Mesenchymal stem cell (in vitro differentiated cells and primary cell): Measurements from ENCODE around the gene RUNX3. TPM values are rescaled to one million over a fixed set of nuclear protein-coding genes. Genes with fewer than 3 reads are reported as not detected.
"Not testable (repeated sequence)": the region's sequence is repeated elsewhere in the genome, so short reads cannot be mapped to it uniquely, and the experiment has no call there.

Experiments used
- DNase-seq: peaks from one replicate; pipeline ENCODE4 v3.0.0-alpha.2; 2013
- H2AFZ ChIP-seq: one replicate; pipeline ENCODE4 v1.6.1; 2013; ENCODE audit warnings: low read depth, mild to moderate bottlenecking, control low read depth, inconsistent platforms, low read length, moderate library complexity
- H2AK5ac ChIP-seq: 2 replicates; pipeline ENCODE4 v1.6.1; 2013; ENCODE audit warnings: low read length, moderate library complexity, mild to moderate bottlenecking, inconsistent platforms; ENCODE audit not compliant: severe bottlenecking
- H2BK120ac ChIP-seq: one replicate; pipeline ENCODE4 v1.6.1; 2013; ENCODE audit warnings: low read depth, mild to moderate bottlenecking, inconsistent platforms, low read length, moderate library complexity
- H2BK12ac ChIP-seq, 2 experiments: one replicate each; pipeline ENCODE4 v1.6.1; 2013; ENCODE audit warnings: inconsistent platforms in 2 of 2, low read length in 2 of 2, mild to moderate bottlenecking in 2 of 2, moderate library complexity in 2 of 2, control low read depth in 1 of 2
- H2BK15ac ChIP-seq: one replicate; pipeline ENCODE4 v1.6.1; 2013; ENCODE audit warnings: mild to moderate bottlenecking, low read depth, inconsistent platforms; ENCODE audit not compliant: poor library complexity, severe bottlenecking
- H2BK5ac ChIP-seq: 2 replicates; pipeline ENCODE4 v1.6.1; 2013; ENCODE audit warnings: low read depth, mild to moderate bottlenecking, low read length, control low read depth, inconsistent platforms; ENCODE audit not compliant: poor library complexity, severe bottlenecking
- H3K14ac ChIP-seq, 2 experiments: one replicate each; pipeline ENCODE4 v1.6.1; 2013; ENCODE audit warnings: inconsistent platforms in 2 of 2, low read length in 2 of 2, control low read depth in 1 of 2, mild to moderate bottlenecking in 1 of 2, moderate library complexity in 1 of 2
- H3K18ac ChIP-seq, 2 experiments: one replicate each; pipeline ENCODE4 v1.6.1; 2013; ENCODE audit warnings: inconsistent platforms in 2 of 2, low read length in 2 of 2, control low read depth in 1 of 2, low read depth in 1 of 2, mild to moderate bottlenecking in 1 of 2
- H3K23ac ChIP-seq, 2 experiments: one replicate each; pipeline ENCODE4 v1.6.1; 2013; ENCODE audit warnings: inconsistent platforms in 2 of 2, low read length in 2 of 2, mild to moderate bottlenecking in 2 of 2, moderate library complexity in 2 of 2, control low read depth in 1 of 2
- H3K27ac ChIP-seq: 2 replicates; pipeline ENCODE4 v1.5.1; 2013; ENCODE audit warnings: mild to moderate bottlenecking, moderate library complexity, low read length, control low read depth, inconsistent platforms; ENCODE audit not compliant: poor library complexity, severe bottlenecking
- H3K27me3 ChIP-seq, 2 experiments: 2 replicates each; pipeline versions ENCODE4 v1.6.1 to v1.7.0; 2013; ENCODE audit warnings: low read length in 2 of 2, mild to moderate bottlenecking in 2 of 2, moderate library complexity in 2 of 2, control low read depth in 1 of 2, inconsistent platforms in 1 of 2; ENCODE audit not compliant: control insufficient read depth in 1 of 2, insufficient read depth in 1 of 2
- H3K36me3 ChIP-seq, 2 experiments: 2 replicates each; pipeline versions ENCODE4 v1.6.1 to v1.7.0; 2013; ENCODE audit warnings: low read length in 2 of 2, control low read depth in 1 of 2, inconsistent platforms in 1 of 2, low read depth in 1 of 2, mild to moderate bottlenecking in 1 of 2; ENCODE audit not compliant: insufficient read depth in 2 of 2, control insufficient read depth in 1 of 2
- H3K4ac ChIP-seq, 2 experiments: one replicate each; pipeline ENCODE4 v1.6.1; 2013; ENCODE audit warnings: inconsistent platforms in 2 of 2, low read length in 2 of 2, mild to moderate bottlenecking in 2 of 2, moderate library complexity in 2 of 2, control low read depth in 1 of 2, low read depth in 1 of 2
- H3K4me1 ChIP-seq: 2 replicates; pipeline ENCODE4 v1.6.1; 2013; ENCODE audit warnings: low read depth, low read length, control low read depth; ENCODE audit not compliant: control insufficient read depth, insufficient read depth
- H3K4me2 ChIP-seq: 2 replicates; pipeline ENCODE4 v1.6.1; 2013; ENCODE audit warnings: low read length, mild to moderate bottlenecking, inconsistent platforms; ENCODE audit not compliant: poor library complexity, severe bottlenecking
- H3K4me3 ChIP-seq, 2 experiments: 2 replicates each; pipeline versions ENCODE4 v1.5.1 to v1.7.0; 2013; ENCODE audit warnings: low read length in 2 of 2, mild to moderate bottlenecking in 2 of 2, control low read depth in 1 of 2, low read depth in 1 of 2; ENCODE audit not compliant: insufficient read depth in 1 of 2
- H3K79me1 ChIP-seq: replicated peaks from 2 replicates; pipeline ENCODE4 v1.6.1; 2013; ENCODE audit warnings: mild to moderate bottlenecking, control low read depth, low read length, inconsistent platforms; ENCODE audit not compliant: poor library complexity, severe bottlenecking
- H3K9ac ChIP-seq: 2 replicates; pipeline ENCODE4 v1.7.0; 2013; ENCODE audit warnings: mild to moderate bottlenecking, low read length, moderate library complexity
- H3K9me3 ChIP-seq: 2 replicates; pipeline ENCODE4 v1.7.0; 2013; ENCODE audit warnings: mild to moderate bottlenecking, low read length; ENCODE audit not compliant: control insufficient read depth
- H4K8ac ChIP-seq: one replicate; pipeline ENCODE4 v1.6.1; 2013; ENCODE audit warnings: inconsistent platforms, mild to moderate bottlenecking, low read length, moderate library complexity
- H4K91ac ChIP-seq: one replicate; pipeline ENCODE4 v1.6.1; 2013; ENCODE audit warnings: mild to moderate bottlenecking, low read length, inconsistent platforms
- WGBS: methylation state at CpG from one replicate; pipeline ENCODE4 v1.1.7; 2013; ENCODE audit warnings: mixed read lengths; 5-methylcytosine and 5-hydroxymethylcytosine counted together
- polyA plus RNA-seq, 2 experiments: library from polyadenylated mRNA; stranded (reverse); fragments of 200-250 nt; gene quantifications; one replicate each; pipeline ENCODE4 v1.2.3, GENCODE V29; 2013

RUNX3 gene
- 0.25 TPM for polyA plus RNA-seq (2013, experiment 1 of 2)
- 0.33 TPM for polyA plus RNA-seq (2013, experiment 2 of 2)

GRCh38 chr1:24930260-24931145 lies at the start of gene RUNX3:
TSS of gene RUNX3 (minus strand) at chr1:24930276. CDS start at chr1:24929868, 408 bp downstream.
- H3K18ac ChIP-seq, result no peak within 1 kb of the TSS
- WGBS, result 5% methylated on average over 87 of the region's 88 CpGs

GRCh38 chr1:24979232-24979631 lies 49.2 kb upstream of the RUNX3 start:
- not testable (repeated sequence) for H3K4me1 ChIP-seq, H4K8ac ChIP-seq, H3K79me1 ChIP-seq, H3K27ac ChIP-seq, H4K91ac ChIP-seq, H2BK5ac ChIP-seq, H2AK5ac ChIP-seq, H2BK15ac ChIP-seq, H3K4ac ChIP-seq, H3K18ac ChIP-seq, H3K23ac ChIP-seq, H3K4me3 ChIP-seq, H2BK120ac ChIP-seq, DNase-seq, H3K9ac ChIP-seq, H2BK12ac ChIP-seq, H2AFZ ChIP-seq, H3K4me2 ChIP-seq, H3K36me3 ChIP-seq, H3K14ac ChIP-seq
- Histone ChIP-seq H3K27me3 (peaks cover 33 to 56% of the 10 kb centered on the region in 2 experiments), H3K9me3 (peaks cover 38% of the 10 kb centered on the region)
- 67% methylated on average over 3 of the region's 4 CpGs for WGBS

More at GRCh38 chr1:24930260-24931145, at the start of gene RUNX3:
- no peak within 1 kb of the TSS for H3K4me2 ChIP-seq
- peaks cover 89 to 94% of the 10 kb centered on the region in 2 experiments for H3K27me3 ChIP-seq
- H2BK120ac ChIP-seq, result no peak within 1 kb of the TSS
- peak within 1 kb of the TSS in 1 of 2 experiments; percentile 71 for H3K23ac ChIP-seq
- H3K79me1 ChIP-seq, result no peaks in the 10 kb centered on the region
- no peak for DNase-seq
- H4K91ac ChIP-seq, result peak within 1 kb of the TSS; percentile 34
- no peak within 1 kb of the TSS for H2BK5ac ChIP-seq
- no peak within 1 kb of the TSS for H2AK5ac ChIP-seq
- no peak within 1 kb of the TSS for H3K27ac ChIP-seq
- H4K8ac ChIP-seq, result no peak within 1 kb of the TSS
- no peak within 1 kb of the TSS for H3K4ac ChIP-seq
- no peaks in the 10 kb centered on the region for H3K9me3 ChIP-seq
- no peak within 1 kb of the TSS for H3K14ac ChIP-seq
- H3K4me3 ChIP-seq, result peak within 1 kb of the TSS in 1 of 2 experiments; percentile 24
- peaks cover 18% of the 10 kb centered on the region for H3K4me1 ChIP-seq
- no peak within 1 kb of the TSS for H3K9ac ChIP-seq
- H2AFZ ChIP-seq, result no peak within 1 kb of the TSS
- peak within 1 kb of the TSS; percentile 61 for H2BK15ac ChIP-seq
- no peak within 1 kb of the TSS for H2BK12ac ChIP-seq
- H3K36me3 ChIP-seq, result no peaks in the 10 kb centered on the region

- Histone ChIP-seq H2BK12ac (no peak overlapping the region), H2AK5ac (no peak overlapping the region), H3K18ac (no peak overlapping the region)
Measured at GRCh38 chr1:24978383-24979032, 48.4 kb upstream of the RUNX3 start.

DNA sequence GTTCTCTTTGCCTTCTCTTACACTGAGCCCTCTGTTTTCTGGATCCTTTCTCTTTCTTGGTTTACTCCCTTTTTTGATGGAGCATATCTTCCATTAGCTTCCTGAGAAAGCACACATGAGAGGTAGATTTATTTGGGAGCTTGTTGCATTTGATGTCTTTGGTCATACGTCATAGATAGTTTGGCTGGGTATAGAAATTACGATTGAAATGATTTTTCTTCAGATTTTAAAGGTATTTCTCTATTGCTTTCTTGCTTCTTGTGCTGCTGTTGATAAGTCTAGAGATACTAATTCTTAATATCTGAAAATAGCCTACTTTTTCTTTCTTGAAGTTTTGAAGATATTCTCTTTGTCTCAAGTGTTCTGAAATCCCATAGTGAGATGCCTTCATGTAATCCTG lies 45.3 kb upstream of the RUNX3 start:
- Histone ChIP-seq H3K14ac (no peak overlapping the region), H3K27ac (no peak overlapping the region), H3K4me2 (no peak overlapping the region), H4K91ac (no peak overlapping the region), H3K27me3 (peaks cover 22 to 43% of the 10 kb centered on the region in 2 experiments), H3K4me3 (no peak overlapping the region), H3K36me3 (no peaks in the 10 kb centered on the region), H3K4me1 (peaks cover 22% of the 10 kb centered on the region), H4K8ac (no peak overlapping the region), H3K79me1 (no peaks in the 10 kb centered on the region), H2AFZ (no peak overlapping the region), H2BK15ac (no peak overlapping the region), H2BK120ac (no peak overlapping the region), H2AK5ac (no peak overlapping the region), H3K9ac (no peak overlapping the region), H3K4ac (no peak overlapping the region), H3K23ac (no peak overlapping the region), H2BK5ac (no peak overlapping the region), H3K9me3 (peaks cover 42% of the 10 kb centered on the region), H2BK12ac (no peak overlapping the region), H3K18ac (no peak overlapping the region)
- WGBS, result 83% methylated on average over 1 of the region's 2 CpGs
- DNase-seq, result no peak

More at GRCh38 chr1:24978383-24979032, 48.4 kb upstream of the RUNX3 start:
- H2BK5ac ChIP-seq, result no peak overlapping the region
- no peak overlapping the region for H3K23ac ChIP-seq
- no peak overlapping the region for H2AFZ ChIP-seq
- no peaks in the 10 kb centered on the region for H3K36me3 ChIP-seq
- H3K4me2 ChIP-seq, result no peak overlapping the region
- H2BK120ac ChIP-seq, result no peak overlapping the region
- 70% methylated on average over 9 of the region's 9 CpGs for WGBS
- H2BK15ac ChIP-seq, result no peak overlapping the region
- no peak overlapping the region for H3K4ac ChIP-seq
- DNase-seq, result no peak
- H3K9me3 ChIP-seq, result peaks cover 42% of the 10 kb centered on the region
- peaks cover 30 to 49% of the 10 kb centered on the region in 2 experiments for H3K27me3 ChIP-seq
- H3K9ac ChIP-seq, result no peak overlapping the region
- no peak overlapping the region for H3K4me3 ChIP-seq
- H3K4me1 ChIP-seq, result no peaks in the 10 kb centered on the region
- no peak overlapping the region for H3K14ac ChIP-seq
- H3K79me1 ChIP-seq, result no peaks in the 10 kb centered on the region
- no peak overlapping the region for H4K8ac ChIP-seq
- no peak overlapping the region for H4K91ac ChIP-seq
- no peak overlapping the region for H3K27ac ChIP-seq
